Endodermal cell (in vitro differentiated cells): ENCODE measurements around the gene NPAS3. TPM values are rescaled to one million over a fixed set of nuclear protein-coding genes. Genes with fewer than 3 reads are reported as not detected.

ENCODE experiments used
- DNase-seq: peaks from one replicate; pipeline ENCODE4 v3.0.0-alpha.2; 2017
- H3K27ac ChIP-seq: 2 replicates; pipeline ENCODE4 v1.5.1; 2013; ENCODE audit warnings: mild to moderate bottlenecking, low read depth, low read length, moderate library complexity
- H3K27me3 ChIP-seq: 2 replicates; pipeline ENCODE4 v1.6.1; 2013; ENCODE audit warnings: mild to moderate bottlenecking, low read length, moderate library complexity; ENCODE audit not compliant: insufficient read depth, control insufficient read depth, poor library complexity, severe bottlenecking
- H3K36me3 ChIP-seq: 2 replicates; pipeline ENCODE4 v1.7.0; 2013; ENCODE audit warnings: mild to moderate bottlenecking, low read length, moderate library complexity; ENCODE audit not compliant: control insufficient read depth, insufficient read depth
- H3K4me1 ChIP-seq: one replicate; pipeline ENCODE4 v1.7.0; 2013; ENCODE audit warnings: low read length; ENCODE audit not compliant: control insufficient read depth, insufficient read depth
- H3K4me3 ChIP-seq: 2 replicates; pipeline ENCODE4 v1.5.1; 2013; ENCODE audit warnings: mild to moderate bottlenecking, low read length, moderate library complexity
- H3K9ac ChIP-seq: 2 replicates; pipeline ENCODE4 v1.6.1; 2013; ENCODE audit warnings: mild to moderate bottlenecking, low read length, moderate library complexity; ENCODE audit not compliant: poor library complexity, severe bottlenecking; ENCODE audit errors: extremely low read depth
- H3K9me3 ChIP-seq: 2 replicates; pipeline ENCODE4 v1.6.1; 2013; ENCODE audit warnings: mild to moderate bottlenecking, low read length, moderate library complexity; ENCODE audit not compliant: control insufficient read depth
- H3K27ac Mint-ChIP-seq: 2 replicates; pipeline ENCODE4 v1.8.0; 2020; ENCODE audit warnings: mixed read lengths
- H3K27me3 Mint-ChIP-seq: 2 replicates; pipeline ENCODE4 v1.8.0; 2021; ENCODE audit warnings: mild to moderate bottlenecking, mixed read lengths; ENCODE audit not compliant: insufficient read depth
- H3K36me3 Mint-ChIP-seq: 2 replicates; pipeline ENCODE4 v1.8.0; 2020; ENCODE audit warnings: low read depth, mixed read lengths
- H3K4me1 Mint-ChIP-seq: 2 replicates; pipeline ENCODE4 v1.8.0; 2020; ENCODE audit warnings: mixed read lengths
- H3K4me3 Mint-ChIP-seq: 2 replicates; pipeline ENCODE4 v1.8.0; 2020; ENCODE audit warnings: mild to moderate bottlenecking, moderate library complexity, mixed read lengths
- H3K9me3 Mint-ChIP-seq: 2 replicates; pipeline ENCODE4 v1.8.0; 2020; ENCODE audit warnings: mild to moderate bottlenecking, mixed read lengths
- WGBS, 2 experiments: methylation state at CpG; one replicate each; pipeline versions ENCODE4 v1.1.5 to v1.1.7; 2013; ENCODE audit warnings: missing lambda C conversion rate in 2 of 2, mixed read lengths in 1 of 2; ENCODE audit not compliant: insufficient coverage in 1 of 2, insufficient read length in 1 of 2; 5-methylcytosine and 5-hydroxymethylcytosine counted together
- total RNA-seq, 2 donors: library from RNA; stranded (reverse); fragmentation: NEBNext Ultra II Directional in 1 of 2; extraction: Animal tissue kit (Norgen Biotek cat#: 25700) in 1 of 2; gene quantifications; 2 replicates in 1 of 2; 3 replicates in 1 of 2; pipeline ENCODE4 v1.2.1, GENCODE V29; 2021
- TF ChIP-seq, protein P1 (sequence below): fragments of 200-600 bp; sonication (generic); conservative IDR thresholded peaks from 2 replicates; pipeline ENCODE4 v1.5.0; 2021; ENCODE audit warnings: antibody characterized with exemption, mild to moderate bottlenecking

Gene NPAS3
- total RNA-seq, 2 donors from 2014 or later = 1.4 to 1.6 TPM

DNA sequence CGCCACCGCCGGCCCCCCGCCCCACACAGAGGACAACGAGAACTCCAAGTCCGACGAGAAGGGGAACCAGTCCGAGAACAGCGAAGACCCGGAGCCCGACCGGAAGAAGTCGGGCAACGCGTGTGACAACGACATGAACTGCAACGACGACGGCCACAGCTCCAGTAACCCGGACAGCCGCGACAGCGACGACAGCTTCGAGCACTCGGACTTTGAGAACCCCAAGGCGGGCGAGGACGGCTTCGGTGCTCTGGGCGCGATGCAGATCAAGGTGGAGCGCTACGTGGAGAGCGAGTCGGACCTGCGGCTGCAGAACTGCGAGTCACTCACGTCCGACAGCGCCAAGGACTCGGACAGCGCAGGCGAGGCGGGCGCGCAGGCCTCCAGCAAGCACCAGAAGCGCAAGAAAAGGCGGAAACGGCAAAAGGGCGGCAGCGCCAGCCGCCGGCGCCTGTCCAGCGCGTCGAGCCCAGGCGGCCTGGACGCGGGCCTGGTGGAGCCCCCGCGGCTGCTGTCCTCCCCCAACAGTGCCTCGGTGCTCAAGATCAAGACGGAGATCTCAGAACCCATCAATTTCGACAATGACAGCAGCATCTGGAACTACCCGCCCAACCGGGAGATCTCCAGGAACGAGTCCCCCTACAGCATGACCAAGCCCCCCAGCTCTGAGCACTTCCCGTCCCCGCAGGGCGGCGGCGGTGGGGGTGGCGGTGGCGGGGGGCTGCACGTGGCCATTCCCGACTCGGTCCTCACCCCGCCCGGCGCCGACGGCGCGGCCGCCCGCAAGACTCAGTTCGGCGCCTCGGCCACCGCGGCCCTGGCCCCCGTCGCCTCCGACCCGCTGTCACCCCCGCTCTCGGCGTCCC is 861.3 kb downstream of the NPAS3 start:
- Mint-ChIP-seq H3K27me3 (peaks cover 42% of the 10 kb centered on the region), H3K9me3 (peaks cover 8% of the 10 kb centered on the region), H3K4me1 (peaks cover 9% of the 10 kb centered on the region), H3K4me3 (no peak overlapping the region), H3K27ac (no peak overlapping the region), H3K36me3 (peaks cover 3% of the 10 kb centered on the region)
- Histone ChIP-seq H3K9ac (no peak overlapping the region), H3K9me3 (no peaks in the 10 kb centered on the region), H3K36me3 (no peaks in the 10 kb centered on the region), H3K4me1 (peaks cover 2% of the 10 kb centered on the region), H3K27me3 (peaks cover 9% of the 10 kb centered on the region), H3K4me3 (no peak overlapping the region), H3K27ac (no peak overlapping the region)
- TF ChIP-seq, protein P1, sequence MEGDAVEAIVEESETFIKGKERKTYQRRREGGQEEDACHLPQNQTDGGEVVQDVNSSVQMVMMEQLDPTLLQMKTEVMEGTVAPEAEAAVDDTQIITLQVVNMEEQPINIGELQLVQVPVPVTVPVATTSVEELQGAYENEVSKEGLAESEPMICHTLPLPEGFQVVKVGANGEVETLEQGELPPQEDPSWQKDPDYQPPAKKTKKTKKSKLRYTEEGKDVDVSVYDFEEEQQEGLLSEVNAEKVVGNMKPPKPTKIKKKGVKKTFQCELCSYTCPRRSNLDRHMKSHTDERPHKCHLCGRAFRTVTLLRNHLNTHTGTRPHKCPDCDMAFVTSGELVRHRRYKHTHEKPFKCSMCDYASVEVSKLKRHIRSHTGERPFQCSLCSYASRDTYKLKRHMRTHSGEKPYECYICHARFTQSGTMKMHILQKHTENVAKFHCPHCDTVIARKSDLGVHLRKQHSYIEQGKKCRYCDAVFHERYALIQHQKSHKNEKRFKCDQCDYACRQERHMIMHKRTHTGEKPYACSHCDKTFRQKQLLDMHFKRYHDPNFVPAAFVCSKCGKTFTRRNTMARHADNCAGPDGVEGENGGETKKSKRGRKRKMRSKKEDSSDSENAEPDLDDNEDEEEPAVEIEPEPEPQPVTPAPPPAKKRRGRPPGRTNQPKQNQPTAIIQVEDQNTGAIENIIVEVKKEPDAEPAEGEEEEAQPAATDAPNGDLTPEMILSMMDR = no peak
- WGBS, 2 experiments = 96 to 98% methylated on average over 57 to 100 of the region's 100 CpGs
- no peak for DNase-seq

DNA sequence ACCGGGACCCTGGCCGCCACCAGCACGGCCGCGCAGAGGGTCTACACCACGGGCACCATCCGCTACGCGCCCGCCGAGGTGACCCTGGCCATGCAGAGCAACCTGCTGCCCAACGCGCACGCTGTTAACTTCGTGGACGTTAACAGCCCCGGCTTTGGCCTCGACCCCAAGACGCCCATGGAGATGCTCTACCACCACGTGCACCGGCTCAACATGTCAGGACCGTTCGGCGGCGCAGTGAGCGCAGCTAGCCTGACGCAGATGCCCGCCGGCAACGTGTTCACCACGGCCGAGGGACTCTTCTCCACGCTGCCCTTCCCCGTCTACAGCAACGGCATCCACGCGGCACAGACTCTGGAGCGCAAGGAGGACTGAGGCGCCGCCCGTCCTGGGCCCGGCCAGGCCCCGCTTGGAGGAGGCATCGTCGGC is 862.1 kb downstream of the NPAS3 start:
- no peak overlapping the region for H3K4me3 Mint-ChIP-seq
- H3K27ac Mint-ChIP-seq = no peak overlapping the region
- H3K9ac ChIP-seq = no peak overlapping the region
- TF ChIP-seq, protein P1 = no peak
- H3K4me1 ChIP-seq = peaks cover 2% of the 10 kb centered on the region
- H3K27me3 Mint-ChIP-seq = peaks cover 36% of the 10 kb centered on the region
- DNase-seq = no peak
- peaks cover 3% of the 10 kb centered on the region for H3K36me3 Mint-ChIP-seq
- H3K36me3 ChIP-seq = no peaks in the 10 kb centered on the region
- peaks cover under 1% of the 10 kb centered on the region for H3K27me3 ChIP-seq
- peaks cover 9% of the 10 kb centered on the region for H3K4me1 Mint-ChIP-seq
- no peak overlapping the region for H3K27ac ChIP-seq
- H3K9me3 Mint-ChIP-seq = peaks cover 8% of the 10 kb centered on the region
- H3K9me3 ChIP-seq = no peaks in the 10 kb centered on the region
- H3K4me3 ChIP-seq = no peak overlapping the region
- 96 to 99% methylated on average over 30 to 45 of the region's 45 CpGs for WGBS, 2 experiments

DNA sequence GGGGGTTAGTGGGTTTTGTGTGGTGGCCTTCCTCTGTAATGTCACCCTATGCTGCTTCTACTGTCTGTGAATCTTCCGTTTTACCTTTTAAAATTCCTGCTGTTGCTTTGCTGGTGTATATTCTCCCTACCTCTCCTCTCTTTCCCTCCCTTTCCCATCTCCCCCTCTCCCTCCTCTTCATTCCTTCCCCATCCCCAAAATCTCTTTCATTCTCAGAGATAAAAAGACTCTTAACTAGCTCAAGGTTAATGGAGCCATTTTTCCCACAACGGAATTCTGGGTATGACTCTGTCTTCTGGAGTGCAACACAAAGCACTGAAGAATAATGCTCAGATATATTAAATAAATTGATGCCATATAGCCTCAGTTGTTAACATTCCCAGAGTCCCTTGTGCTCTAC is 864.1 kb downstream of the NPAS3 start:
- peaks cover 8% of the 10 kb centered on the region for H3K9me3 Mint-ChIP-seq
- Histone ChIP-seq H3K4me3 (no peak overlapping the region), H3K27me3 (no peaks in the 10 kb centered on the region), H3K4me1 (no peaks in the 10 kb centered on the region), H3K36me3 (no peaks in the 10 kb centered on the region), H3K9me3 (no peaks in the 10 kb centered on the region), H3K27ac (no peak overlapping the region), H3K9ac (no peak overlapping the region)
- H3K27ac Mint-ChIP-seq = no peak overlapping the region
- peaks cover 3% of the 10 kb centered on the region for H3K36me3 Mint-ChIP-seq
- 86 to 97% methylated on average over 1 to 2 of the region's 2 CpGs for WGBS, 2 experiments
- TF ChIP-seq, protein P1 = no peak
- H3K4me1 Mint-ChIP-seq = peaks cover 1% of the 10 kb centered on the region
- peaks cover 29% of the 10 kb centered on the region for H3K27me3 Mint-ChIP-seq
- no peak overlapping the region for H3K4me3 Mint-ChIP-seq
- DNase-seq = no peak
